ENCODE measurements around the gene TAL1. TPM values are rescaled to one million over a fixed set of nuclear protein-coding genes. Genes with fewer than 3 reads are reported as not detected.

Gene TAL1
- total and polyA plus RNA-seq, 3 donors from 2014 or later, result 1.7 to 3.5 (median 2.3) TPM

DNA sequence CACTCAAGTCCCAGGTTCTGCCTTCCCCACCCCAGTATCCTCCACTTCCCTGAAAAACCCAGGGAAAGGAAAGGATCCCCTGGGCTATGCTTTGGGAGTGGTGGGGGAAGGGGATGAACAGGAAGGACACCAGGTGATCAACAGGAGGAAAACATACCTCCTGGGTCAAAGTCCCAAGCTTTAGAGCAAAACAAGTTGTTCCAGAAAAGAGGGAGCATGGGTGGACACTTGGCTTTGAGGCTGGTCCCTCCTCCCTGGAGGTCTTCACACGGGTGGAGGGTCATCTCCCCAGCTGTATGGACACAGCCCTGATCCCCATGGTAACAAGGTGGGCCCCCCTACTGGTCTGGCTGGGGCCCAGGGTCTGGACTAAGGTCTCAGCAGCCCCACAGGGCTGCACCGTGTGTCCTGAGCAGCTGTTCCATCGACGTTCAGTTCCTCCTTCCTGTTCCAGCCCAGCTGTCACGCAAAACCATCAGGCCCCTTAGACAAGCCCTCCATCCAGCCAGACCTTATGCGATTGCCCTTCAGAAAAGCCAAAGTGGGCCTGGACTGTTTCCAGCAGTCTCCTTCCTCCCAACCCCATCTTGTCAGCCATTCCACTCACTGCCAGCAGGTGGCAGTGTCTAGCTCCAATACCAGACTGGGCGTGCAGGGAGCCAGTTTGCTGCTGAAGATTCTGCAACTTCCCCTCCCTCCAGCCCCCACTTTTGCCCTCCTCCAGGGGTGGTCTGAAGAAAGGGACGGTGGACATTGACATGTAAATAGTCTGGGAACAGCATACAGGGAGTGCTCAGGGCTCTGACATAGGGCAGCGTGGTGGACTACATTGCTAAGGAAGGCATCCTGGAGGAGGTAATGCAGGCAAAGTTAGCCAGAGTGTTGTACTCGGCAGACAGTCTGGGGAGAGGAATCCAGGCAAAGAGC lies 39.3 kb downstream of the TAL1 start:
- Histone ChIP-seq H3K4me1 (no peaks in the 10 kb centered on the region), H3K27me3 (no peaks in the 10 kb centered on the region), H3K36me3 (ENCODE audit: low read depth, missing control alignments) (no peaks in the 10 kb centered on the region), H3K27ac (no peak overlapping the region), H3K9me3 (no peaks in the 10 kb centered on the region), H3K4me3 (no peak overlapping the region)
- DNase-seq, result peak; percentile 86
- intact Hi-C loops (cut with DNase I; ENCODE audit: low total_unique reads), result no loop called here
- no peak for TF ChIP-seq POLR2A (IDR thresholded peaks at IDR 0.05)
- TF ChIP-seq, protein P1, sequence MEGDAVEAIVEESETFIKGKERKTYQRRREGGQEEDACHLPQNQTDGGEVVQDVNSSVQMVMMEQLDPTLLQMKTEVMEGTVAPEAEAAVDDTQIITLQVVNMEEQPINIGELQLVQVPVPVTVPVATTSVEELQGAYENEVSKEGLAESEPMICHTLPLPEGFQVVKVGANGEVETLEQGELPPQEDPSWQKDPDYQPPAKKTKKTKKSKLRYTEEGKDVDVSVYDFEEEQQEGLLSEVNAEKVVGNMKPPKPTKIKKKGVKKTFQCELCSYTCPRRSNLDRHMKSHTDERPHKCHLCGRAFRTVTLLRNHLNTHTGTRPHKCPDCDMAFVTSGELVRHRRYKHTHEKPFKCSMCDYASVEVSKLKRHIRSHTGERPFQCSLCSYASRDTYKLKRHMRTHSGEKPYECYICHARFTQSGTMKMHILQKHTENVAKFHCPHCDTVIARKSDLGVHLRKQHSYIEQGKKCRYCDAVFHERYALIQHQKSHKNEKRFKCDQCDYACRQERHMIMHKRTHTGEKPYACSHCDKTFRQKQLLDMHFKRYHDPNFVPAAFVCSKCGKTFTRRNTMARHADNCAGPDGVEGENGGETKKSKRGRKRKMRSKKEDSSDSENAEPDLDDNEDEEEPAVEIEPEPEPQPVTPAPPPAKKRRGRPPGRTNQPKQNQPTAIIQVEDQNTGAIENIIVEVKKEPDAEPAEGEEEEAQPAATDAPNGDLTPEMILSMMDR (IDR thresholded peaks at IDR 0.05), result peak; percentile 76 to 90 (median 86)
- 16 to 20% methylated on average over 10 of the region's 10 CpGs for WGBS, 2 donors

DNA sequence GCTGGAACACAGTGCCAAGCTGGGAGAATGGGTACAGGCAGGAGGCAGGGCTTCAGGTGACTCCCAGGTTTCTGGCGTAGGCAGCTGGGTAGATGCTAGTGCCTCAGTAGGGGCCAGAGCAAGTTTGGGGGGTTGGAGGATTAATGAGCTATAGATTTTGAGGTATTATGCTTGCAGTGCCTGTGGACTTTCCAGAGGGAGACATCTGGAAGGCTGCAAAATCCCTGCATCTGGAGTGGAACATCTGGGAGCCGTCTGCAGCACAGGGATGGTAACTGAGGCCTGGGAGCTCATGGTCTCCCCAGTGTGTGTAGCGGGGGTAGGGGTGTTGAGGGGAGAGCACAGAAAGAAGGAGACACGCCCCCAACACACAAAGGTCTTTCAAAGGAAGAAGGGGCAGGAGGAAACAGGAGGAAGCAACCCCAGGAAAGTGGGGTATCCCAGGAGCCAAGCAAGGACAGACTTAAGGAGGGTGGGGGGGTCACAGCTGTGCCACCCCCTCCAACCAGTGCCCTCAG lies 40.0 kb downstream of the TAL1 start:
- Histone ChIP-seq H3K9me3 (no peaks in the 10 kb centered on the region), H3K36me3 (ENCODE audit: low read depth, missing control alignments) (no peaks in the 10 kb centered on the region), H3K4me3 (no peak overlapping the region), H3K27me3 (no peaks in the 10 kb centered on the region), H3K4me1 (no peaks in the 10 kb centered on the region), H3K27ac (no peak overlapping the region)
- TF ChIP-seq POLR2A (IDR thresholded peaks at IDR 0.05), result no peak
- TF ChIP-seq, protein P1 (IDR thresholded peaks at IDR 0.05), result no peak
- no peak for DNase-seq
- intact Hi-C loops (cut with DNase I; ENCODE audit: low total_unique reads), result no loop called here
- WGBS, 2 donors, result 69 to 82% methylated on average over 4 of the region's 4 CpGs

DNA sequence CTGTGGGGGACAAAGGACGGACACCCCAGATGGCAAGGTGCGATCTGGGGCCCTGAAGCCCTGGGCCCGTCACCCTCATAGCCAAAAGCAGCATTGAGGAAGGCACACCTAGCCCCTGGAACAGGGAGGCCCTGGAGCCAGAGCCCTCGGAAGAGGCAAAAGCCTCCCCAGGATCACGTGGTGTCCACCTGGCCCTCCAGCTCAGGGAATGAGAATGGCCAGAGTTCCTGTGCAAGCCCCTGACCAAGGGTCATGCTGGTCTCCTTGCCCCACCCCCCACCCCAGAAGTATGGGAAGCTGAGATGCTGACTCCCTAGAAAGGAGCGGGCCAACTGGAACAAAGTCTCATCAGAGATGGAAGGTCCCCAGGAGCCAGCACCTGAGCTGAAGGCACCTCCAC lies 41.2 kb downstream of the TAL1 start:
- H3K4me1 ChIP-seq, result no peaks in the 10 kb centered on the region
- no peak for DNase-seq
- 92 to 96% methylated on average over 5 to 6 of the region's 6 CpGs for WGBS, 2 donors
- no peak overlapping the region for H3K4me3 ChIP-seq
- no peak for TF ChIP-seq POLR2A (IDR thresholded peaks at IDR 0.05)
- TF ChIP-seq, protein P1 (IDR thresholded peaks at IDR 0.05), result no peak
- no peaks in the 10 kb centered on the region for H3K9me3 ChIP-seq
- no peaks in the 10 kb centered on the region for H3K36me3 ChIP-seq (ENCODE audit: low read depth, missing control alignments)
- intact Hi-C loops (cut with DNase I; ENCODE audit: low total_unique reads), result no loop called here
- no peaks in the 10 kb centered on the region for H3K27me3 ChIP-seq
- H3K27ac ChIP-seq, result no peak overlapping the region

DNA sequence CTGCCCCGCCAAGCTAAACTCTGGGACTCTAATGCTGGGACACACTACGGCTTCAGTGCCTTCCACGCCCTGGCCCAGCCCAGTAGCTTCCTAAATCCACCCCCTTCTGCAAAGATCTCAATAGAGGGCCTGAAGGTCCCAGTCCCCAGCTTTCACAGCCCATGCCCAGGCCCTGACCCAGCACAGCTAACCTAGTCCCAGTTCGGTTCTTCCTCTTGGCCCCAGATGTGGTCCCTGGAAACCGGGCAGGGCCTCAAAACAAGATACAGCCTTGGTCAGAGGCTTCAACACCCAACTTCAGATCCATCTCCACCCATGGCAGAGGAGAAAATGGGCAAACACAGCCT lies 41.5 kb downstream of the TAL1 start:
- H3K4me1 ChIP-seq, result no peaks in the 10 kb centered on the region
- intact Hi-C loops (cut with DNase I; ENCODE audit: low total_unique reads), result no loop called here
- no peaks in the 10 kb centered on the region for H3K36me3 ChIP-seq (ENCODE audit: low read depth, missing control alignments)
- H3K9me3 ChIP-seq, result no peaks in the 10 kb centered on the region
- WGBS, 2 donors, result 63 to 80% methylated on average over 4 to 5 of the region's 5 CpGs
- TF ChIP-seq POLR2A (IDR thresholded peaks at IDR 0.05), result no peak
- TF ChIP-seq, protein P1 (IDR thresholded peaks at IDR 0.05), result no peak
- no peaks in the 10 kb centered on the region for H3K27me3 ChIP-seq
- no peak for DNase-seq
- H3K27ac ChIP-seq, result no peak overlapping the region
- no peak overlapping the region for H3K4me3 ChIP-seq
